Epidermal melanocyte (primary cell): ENCODE measurements around the gene P2RY8.
"Not testable (repeated sequence)": the region's sequence is repeated elsewhere in the genome, so short reads cannot be mapped to it uniquely, and the experiment has no call there.

Experiments
- DNase-seq: peaks from one replicate; pipeline ENCODE4 v3.0.0; 2011; ENCODE audit warnings: low spot score; ENCODE audit not compliant: insufficient read length

Gene P2RY8

DNA sequence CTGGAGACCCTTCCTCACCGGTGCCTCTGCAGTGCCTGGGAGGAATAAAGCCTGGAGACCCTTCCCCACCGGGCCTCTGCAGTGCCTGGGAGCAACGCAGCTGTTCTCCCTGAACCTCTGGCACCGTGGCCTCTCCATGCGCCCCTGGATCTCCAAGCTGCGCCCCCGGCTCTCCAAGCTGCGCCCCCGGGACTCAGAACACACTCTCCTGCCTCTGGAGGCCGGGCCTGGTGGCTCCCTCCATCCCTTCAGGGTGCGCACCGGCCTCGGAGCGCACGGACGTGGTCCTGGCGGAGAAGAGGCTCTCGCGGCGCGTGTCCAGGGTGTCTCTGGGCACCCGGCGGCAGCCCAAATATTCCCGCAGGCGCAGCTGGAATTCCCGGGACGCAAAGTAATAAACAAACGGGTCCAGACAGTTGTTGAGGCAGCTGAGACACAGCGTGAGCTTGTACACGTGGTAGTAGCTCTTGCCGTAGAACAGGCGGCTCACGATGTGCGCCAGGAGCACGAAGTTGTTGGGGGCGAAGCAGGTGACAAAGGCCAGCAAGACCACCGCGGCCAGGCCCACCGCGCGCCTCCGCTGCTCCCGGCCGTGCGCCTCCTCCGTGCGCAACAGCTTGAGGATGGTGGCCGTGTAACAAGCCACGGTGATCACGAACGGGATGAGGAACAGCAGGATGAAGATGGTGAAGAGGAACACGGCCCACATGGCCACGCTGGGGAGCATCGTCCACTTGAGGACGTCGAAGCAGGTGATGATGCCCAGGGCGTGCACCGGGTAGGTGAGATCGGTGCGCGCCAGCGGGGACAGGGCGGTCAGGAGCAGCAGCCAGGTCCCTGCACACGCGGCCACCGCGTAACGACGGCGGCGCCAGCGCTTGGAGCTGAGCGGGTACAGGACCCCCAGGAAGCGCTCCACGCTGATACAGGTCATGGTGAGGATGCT is 71.4 kb downstream of the P2RY8 start:
- DNase-seq: no peak

DNA sequence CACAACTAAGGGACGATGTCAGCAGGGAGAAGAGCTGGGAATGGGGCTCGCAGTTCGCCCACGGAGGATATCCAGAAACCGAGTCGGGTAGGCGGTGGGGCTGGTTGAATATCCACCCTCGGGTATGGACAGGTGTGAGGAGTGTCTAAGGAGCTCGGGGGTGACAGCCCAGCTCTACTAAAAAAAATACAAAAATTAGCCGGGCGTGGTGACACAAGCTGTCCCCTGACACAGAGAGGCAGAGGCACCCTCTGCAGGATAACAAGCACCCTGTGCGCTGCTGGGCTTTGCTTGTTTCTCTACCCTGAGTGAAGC is 72.1 kb downstream of the P2RY8 start:
- DNase-seq: no peak

GRCh38 chrX:1464041-1464970 is 72.7 kb downstream of the P2RY8 start:
- no peak for DNase-seq

- DNase-seq: no peak
Measured at GRCh38 chrX:1463581-1463980, 73.4 kb downstream of the P2RY8 start.

DNA sequence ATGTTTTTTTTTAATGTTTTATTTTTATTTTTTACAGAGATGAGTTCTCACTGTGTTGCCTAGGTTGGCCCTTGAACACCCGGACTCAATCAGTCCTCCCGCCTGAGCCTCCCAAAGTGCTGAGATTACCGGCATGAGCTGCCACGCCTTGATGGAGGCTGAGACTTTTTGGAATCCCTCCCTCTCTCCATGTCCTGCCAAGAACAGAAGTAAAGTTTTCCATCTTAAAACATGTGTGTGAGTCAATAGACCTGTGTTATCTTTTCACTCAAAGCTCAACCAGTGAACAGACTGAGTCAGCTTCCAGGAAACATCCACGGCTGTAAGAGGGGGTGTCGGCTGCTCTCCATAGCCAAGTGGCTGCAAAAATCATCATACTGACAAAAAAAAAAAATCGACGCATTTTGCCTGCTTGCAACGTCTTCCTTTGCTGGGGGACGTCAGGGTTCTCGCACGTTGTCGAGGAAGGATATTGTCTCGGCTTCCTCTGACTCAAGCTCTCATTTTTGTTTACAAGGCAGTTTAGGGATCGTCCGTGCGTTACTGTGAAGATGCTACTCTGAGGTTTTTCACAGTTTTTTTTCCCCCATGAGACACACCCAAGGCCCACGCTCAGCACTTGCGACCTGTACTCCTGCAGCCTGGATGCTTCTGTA is 74.3 kb downstream of the P2RY8 start:
- no peak for DNase-seq

- DNase-seq: no peak
Measured at GRCh38 chrX:1462110-1462509, 74.9 kb downstream of the P2RY8 start.

GRCh38 chrX:1455948-1456280 is 81.1 kb downstream of the P2RY8 start:
- DNase-seq: no peak

GRCh38 chrX:1453951-1454785 is 82.8 kb downstream of the P2RY8 start:
- peak; percentile 67 for DNase-seq

DNA sequence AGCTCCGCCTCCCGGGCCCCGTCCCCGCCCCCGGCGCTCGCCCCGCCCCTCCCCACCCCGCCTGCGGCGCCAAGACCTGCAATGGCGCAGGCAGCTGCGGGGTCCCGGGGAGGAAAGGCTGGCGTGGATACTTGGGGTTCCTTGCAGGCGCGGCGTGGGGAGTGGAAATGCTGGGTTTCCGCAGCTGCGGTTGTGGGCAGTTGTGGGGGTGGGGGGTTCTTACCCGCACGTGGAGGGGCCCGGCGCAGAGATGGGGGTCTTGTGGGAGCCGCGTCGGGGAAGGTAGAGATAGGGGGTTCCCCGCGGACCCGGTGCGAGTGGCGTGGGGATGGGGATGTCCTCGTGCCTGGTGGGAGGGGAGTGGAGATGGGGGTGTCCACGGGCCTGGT is 83.6 kb downstream of the P2RY8 start:
- DNase-seq: no peak

GRCh38 chrX:1452516-1453394 is 84.2 kb downstream of the P2RY8 start, which contains the start of gene ASMTL:
Gene ASMTL (minus strand): TSS chrX:1452909. CDS start chrX:1452840, 69 bp downstream.
- DNase-seq: peak; percentile 87

GRCh38 chrX:1451661-1452515 is 85.1 kb downstream of the P2RY8 start:
- DNase-seq: no peak

- no peak for DNase-seq
Measured at GRCh38 chrX:1451251-1451660, 85.7 kb downstream of the P2RY8 start.

DNA sequence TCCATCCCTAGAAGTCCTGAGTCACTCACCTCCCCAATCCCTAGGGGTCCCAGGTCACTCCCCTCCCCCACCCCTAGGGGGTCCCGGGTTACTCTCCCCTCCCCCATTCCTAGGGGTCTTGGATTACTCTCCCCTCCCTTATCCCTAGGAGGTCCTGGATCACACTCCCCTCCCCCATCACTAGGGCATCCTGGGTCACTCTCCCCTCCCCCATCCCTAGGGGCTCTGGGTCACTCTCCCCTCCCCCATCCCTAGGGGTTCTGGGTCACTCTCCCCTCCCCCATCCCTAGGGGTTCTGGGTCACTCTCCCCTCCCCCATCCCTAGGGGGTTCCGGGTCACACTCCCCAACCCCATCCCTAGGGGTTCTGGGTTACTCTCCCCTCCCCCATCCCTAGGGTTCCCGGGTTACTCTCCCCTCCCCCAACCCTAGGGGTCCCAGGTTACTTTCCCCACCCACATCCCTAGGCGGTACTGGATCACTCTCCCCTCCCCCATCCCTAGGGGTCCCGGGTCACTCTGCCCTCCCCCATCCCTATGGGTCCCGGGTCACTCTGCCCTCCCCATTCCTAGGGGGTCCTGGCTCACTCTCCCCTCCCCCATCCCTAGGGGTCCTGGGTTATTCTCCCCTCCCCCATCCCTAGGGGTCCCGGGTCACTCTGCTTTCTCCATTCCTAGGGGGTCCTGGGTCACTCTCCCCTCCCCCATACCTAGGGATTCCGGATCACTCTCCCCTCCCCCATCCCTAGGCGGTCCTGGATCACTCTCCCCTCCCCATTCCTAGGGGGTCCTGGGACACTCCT is 86.4 kb downstream of the P2RY8 start:
- no peak for DNase-seq

DNA sequence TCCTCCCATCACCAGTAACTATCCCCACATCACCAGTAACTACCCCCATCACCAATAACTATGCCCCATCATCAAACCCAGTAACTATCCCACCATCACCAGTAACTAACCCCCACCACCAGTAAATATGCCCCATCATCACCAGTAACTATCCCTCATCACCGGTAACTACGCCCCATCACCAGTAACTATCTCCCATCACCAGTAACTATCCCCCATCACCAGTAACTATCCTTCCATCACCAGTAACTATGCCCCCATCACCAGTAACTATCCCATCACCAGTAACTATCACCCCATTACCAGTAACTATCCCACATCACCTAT is 87.2 kb downstream of the P2RY8 start:
- DNase-seq: no peak

GRCh38 chrX:1449036-1449822 is 87.8 kb downstream of the P2RY8 start:
- no peak for DNase-seq

DNA sequence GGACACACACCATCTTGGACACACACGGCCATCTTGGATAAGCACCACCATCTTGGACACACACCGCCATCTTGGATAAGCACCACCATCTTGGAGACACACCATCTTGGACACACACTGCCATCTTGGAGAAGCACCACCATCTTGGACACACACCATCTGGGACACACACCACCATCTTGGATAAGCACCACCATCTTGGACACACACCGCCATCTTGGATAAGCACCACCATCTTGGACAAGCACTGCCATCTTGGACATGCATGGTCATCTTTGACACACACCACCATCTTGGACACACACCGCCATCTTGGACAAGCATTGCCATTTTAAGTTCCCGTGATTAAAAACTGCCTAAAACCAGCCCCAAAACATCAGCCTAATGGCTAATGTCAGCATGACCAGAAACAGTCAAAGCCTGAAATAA is 88.4 kb downstream of the P2RY8 start:
- not testable (repeated sequence) for DNase-seq

GRCh38 chrX:1447969-1448572 is 88.9 kb downstream of the P2RY8 start:
- not testable (repeated sequence) for DNase-seq
